Measurements from ENCODE around the gene AUTS2. TPM values are rescaled to one million over a fixed set of nuclear protein-coding genes. Genes with fewer than 3 reads are reported as not detected.

AUTS2 gene
- total and polyA plus RNA-seq, 10 of the 15 experiments (the other 5 are each of a cell fraction or from before 2014, with no cell fraction given) = 6.4 to 55.6 (median 21.6) TPM

GRCh38 chr7:70770154-70770553 is 1171.9 kb downstream of the AUTS2 start (continued):
- no peak for TF ChIP-seq ZBTB4 (CRISPR knock-in tag; IDR thresholded peaks at IDR 0.05)
- TF ChIP-seq ELK1 (IDR thresholded peaks at IDR 0.05; ENCODE audit: low read depth, low read length) = no peak
- TF ChIP-seq DPF2 (IDR thresholded peaks at IDR 0.05) = no peak
- TF ChIP-seq MEF2A (IDR thresholded peaks at IDR 0.05; ENCODE audit: insufficient read depth, low read depth, low read length) = no peak
- TF ChIP-seq NBN (IDR thresholded peaks at IDR 0.05) = no peak
- TF ChIP-seq SIN3A (IDR thresholded peaks at IDR 0.05; ENCODE audit: low read depth, low read length) = no peak
- no peak for TF ChIP-seq SMARCA5 (IDR thresholded peaks at IDR 0.05)
- TF ChIP-seq YY1 (IDR thresholded peaks at IDR 0.05; ENCODE audit: low read depth, low read length) = no peak
- TF ChIP-seq ATF7 (IDR thresholded peaks at IDR 0.05; ENCODE audit: low read depth) = no peak
- no peak for TF ChIP-seq RFX5 (IDR thresholded peaks at IDR 0.05; ENCODE audit: low read depth, low read length)
- no peak for TF ChIP-seq RAD51 (IDR thresholded peaks at IDR 0.05)
- TF ChIP-seq SMAD5 (IDR thresholded peaks at IDR 0.05; ENCODE audit: low read depth) = no peak

Measured in GM12878 (cell line).